ENCODE measurements around the gene MOSPD3.

Gene MOSPD3

DNA sequence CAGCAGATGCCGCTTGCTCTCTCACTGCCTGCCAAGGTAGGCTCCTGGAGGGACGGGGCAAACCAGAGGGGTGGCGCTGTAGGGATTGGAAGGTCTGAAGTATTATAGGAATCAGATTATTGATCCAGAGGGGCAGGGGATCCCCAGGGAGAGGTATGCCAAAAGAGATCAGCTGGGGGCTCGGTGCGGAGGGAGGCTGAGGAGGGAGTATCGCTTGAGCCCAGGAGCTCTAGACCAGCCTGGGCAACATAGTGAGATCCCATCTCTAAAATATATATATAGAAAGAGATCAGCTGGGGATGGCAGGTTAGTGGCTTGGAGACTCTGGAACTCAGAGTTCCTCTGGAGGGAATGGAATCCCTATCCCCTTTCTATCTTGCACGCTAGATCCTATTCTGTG is 17.2 kb upstream of the MOSPD3 start:
- DNase-seq (ENCODE audit: low read depth), result no peak

DNA sequence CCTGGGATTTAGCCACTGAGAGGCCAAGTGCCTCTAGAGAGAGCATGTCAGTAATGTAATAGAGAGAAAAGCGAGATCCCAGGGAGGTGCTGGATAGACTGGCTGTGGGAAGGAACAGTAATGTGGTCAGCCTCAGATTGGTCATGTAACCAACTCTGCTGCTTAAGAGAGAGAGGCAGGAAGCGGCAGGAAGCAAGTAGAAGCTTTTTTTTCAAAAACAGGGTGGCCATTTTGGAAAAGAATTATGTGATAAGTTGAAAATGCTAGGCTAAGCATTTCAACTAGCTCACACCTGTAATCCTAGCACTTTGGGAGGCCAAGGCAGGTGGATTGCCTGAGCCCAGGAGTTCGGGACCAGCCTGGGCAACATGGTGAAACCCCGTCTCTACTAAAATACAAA is 13.9 kb upstream of the MOSPD3 start:
- no peak for DNase-seq (ENCODE audit: low read depth)

DNA sequence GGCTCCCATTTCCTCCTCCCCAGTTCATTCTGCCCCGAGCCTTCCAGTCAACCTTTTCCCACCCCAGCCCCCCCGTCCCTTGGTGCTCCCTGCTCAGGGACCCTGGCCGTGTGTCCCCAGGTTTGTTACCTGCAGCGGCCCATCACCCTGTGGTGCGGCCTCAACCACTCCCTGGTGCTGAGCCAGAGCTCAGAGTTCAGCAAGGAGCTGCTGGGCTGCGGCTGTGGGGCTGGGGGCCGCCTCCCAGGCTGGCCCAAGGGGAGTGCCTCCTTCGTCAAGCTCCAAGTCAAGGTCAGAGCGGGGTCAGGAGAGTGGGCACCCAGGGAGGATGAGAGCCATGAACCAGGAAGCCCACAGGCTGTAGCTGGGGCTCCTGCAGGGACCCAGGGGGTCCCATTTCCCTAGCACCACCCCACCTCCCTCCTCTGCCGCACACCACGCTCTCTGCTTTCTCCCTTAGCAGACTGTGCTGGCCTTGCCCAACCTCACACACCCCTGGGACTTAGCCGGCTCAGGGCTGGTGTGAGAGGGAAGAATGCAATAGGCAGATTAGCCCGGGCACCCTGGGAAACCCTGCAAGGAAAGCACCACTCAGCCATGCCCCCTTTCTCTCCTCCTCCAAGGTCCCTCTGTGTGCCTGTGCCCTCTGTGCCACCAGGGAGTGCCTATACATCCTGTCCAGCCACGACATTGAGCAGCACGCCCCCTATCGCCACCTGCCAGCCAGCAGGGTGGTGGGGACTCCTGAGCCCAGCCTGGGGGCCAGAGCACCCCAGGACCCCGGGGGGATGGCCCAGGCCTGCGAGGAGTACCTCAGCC is 12.2 kb upstream of the MOSPD3 start:
- no peak for DNase-seq (ENCODE audit: low read depth)

DNA sequence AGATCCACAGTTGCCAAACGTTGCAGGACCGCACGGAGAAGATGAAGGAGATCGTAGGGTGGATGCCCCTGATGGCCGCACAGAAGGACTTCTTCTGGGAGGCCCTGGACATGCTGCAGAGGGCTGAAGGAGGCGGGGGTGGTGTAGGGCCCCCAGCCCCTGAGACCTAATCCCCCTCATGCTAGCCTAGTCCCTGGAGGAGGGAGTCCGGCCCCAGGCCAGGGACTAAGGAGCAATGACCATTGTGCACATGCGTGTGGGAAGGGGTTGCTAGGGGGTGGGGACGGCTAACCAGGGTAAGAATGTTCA is 11.7 kb upstream of the MOSPD3 start:
- no peak for DNase-seq (ENCODE audit: low read depth)

DNA sequence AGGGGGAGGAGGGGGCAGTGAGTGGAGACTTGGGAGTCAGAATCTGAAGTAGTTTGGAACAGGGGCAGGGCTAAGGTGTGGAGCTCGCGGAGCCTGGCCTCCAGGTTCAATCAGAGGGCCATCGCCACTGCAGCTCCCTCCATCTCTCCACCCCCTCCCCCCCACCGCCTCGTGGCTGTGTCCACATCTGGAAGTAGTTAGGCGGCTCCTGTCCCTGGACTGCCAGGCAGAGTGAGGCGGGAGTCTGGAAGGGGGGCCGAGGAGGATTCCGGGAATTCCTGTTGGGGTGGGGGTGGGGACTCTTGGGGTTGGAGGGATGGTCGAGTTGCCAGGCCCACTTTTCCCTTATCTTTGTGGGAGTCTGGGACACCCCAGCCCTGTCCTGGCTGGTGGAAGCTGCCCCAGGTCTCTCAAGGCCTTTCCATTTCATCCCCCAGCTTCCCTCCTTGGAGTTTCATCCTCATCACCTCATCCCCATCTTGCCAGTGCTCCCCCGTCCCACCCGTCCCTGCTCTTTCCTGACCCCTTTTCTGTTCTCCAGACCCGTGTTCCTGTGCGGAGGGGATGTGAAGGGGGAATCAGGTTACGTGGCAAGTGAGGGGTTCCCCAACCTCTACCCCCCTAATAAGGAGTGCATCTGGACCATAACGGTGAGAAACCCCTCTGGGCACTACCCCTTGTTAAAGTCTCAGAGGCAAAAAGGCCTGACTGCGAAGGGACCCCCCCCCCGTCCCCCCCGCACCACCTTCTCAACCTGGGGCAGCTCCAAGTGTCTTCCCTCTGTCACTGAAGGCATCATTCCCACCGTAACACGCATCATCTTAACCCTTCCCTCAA is 9.2 kb upstream of the MOSPD3 start:
- peak; percentile 58 for DNase-seq (ENCODE audit: low read depth)

DNA sequence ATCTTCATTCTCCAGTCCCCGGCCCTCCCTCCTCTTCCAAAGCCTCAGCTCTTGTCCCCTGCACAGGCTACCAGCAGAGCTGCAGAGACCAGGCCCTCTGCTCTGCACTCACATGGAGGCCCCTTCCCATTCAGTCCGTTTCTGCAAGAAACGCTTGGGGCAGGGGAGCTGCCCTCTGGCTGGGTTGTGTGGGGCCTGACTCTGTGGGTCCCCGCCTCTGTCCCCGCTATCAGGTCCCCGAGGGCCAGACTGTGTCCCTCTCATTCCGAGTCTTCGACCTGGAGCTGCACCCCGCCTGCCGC is 8.7 kb upstream of the MOSPD3 start:
- DNase-seq (ENCODE audit: low read depth), result no peak

DNA sequence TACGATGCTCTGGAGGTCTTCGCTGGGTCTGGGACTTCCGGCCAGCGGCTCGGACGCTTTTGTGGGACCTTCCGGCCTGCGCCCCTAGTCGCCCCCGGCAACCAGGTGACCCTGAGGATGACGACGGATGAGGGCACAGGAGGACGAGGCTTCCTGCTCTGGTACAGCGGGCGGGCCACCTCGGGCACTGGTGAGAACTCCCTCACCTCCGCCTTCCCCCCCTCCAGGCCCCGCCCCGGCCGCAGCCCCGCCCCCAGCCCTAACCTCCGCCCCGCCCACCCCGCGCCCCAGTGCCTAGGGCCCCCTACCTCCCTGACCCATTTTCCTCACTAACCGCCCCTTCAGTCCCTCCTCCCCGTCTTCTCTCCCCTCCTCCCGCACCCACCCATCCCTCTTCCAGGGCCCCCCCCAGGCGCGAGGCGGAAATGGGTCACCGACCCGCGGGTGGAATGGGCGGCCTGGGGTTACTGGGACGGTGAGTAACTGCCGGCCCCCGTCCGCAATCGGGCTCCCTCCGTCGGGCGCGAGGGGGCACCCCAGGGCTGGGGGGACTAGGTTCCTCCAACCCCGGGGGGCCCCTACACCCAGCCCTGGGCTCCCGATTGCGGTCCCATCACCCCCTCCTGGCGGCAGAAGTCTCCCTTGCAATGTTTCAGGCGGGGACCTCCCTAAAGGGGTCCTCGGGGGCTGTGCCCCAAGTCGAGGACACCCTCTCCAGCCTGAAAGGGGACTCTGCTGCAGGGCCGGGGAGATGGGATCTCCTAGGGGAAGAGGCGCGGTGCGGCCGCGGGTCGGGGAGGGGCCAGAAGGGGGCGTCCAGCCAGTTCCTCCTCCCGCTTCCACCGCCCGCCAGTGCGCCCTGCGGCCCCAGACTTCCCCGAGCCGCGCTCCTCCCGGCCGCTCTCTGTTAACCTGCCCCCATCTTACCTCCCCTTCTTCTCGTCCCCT is 8.0 kb upstream of the MOSPD3 start:
- peak; percentile 65 for DNase-seq (ENCODE audit: low read depth)

DNA sequence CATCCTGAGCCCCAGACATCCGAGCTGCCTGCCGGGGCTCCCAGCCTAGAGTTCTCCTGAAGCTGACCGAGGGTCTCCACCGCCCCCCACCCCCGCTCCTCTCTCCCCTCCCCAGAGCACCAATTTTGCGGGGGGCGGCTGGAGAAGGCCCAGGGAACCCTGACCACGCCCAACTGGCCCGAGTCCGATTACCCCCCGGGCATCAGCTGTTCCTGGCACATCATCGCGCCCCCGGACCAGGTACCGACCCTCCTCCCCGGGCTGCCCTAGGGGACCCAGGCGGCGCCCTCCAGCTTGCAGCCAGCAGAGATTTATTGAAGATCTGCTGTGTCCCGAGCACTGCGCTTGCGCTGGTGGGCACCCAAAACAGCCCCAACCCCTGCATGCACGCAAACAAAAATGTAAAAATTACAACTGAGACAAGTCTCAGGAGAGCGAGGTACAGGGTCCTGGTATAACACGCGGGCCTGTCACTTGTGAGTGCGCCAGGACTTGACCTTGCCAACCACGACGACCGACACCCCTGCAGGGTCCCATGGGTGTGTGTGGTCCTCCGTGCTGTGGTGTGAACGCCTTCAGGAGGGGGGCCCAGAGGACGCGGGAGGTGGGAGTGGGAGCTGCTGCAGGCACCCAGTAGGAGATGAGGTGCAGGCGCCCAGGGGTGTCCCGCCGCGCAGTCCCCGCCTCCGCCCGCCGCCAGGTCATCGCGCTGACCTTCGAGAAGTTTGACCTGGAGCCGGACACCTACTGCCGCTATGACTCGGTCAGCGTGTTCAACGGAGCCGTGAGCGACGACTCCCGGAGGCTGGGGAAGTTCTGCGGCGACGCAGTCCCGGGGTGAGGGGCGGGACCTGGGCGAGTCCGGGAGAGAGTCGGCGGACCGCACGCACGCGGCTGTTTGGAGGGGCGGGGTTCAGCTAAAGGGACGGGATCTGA is 7.1 kb upstream of the MOSPD3 start:
- DNase-seq (ENCODE audit: low read depth), result no peak

DNA sequence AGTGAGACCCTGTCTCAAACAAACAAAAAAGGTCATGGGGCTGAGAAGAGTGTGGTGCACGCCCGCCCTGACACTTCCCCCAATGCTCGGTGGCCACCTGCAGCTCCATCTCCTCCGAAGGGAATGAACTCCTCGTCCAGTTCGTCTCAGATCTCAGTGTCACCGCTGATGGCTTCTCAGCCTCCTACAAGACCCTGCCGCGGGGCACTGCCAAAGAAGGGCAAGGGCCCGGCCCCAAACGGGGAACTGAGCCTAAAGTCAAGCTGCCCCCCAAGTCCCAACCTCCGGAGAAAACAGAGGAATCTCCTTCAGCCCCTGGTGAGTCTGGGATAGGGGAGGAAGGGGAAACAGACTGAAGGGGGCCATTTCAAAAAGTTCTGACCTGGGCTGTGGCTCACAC is 6.0 kb upstream of the MOSPD3 start:
- no peak for DNase-seq (ENCODE audit: low read depth)

DNA sequence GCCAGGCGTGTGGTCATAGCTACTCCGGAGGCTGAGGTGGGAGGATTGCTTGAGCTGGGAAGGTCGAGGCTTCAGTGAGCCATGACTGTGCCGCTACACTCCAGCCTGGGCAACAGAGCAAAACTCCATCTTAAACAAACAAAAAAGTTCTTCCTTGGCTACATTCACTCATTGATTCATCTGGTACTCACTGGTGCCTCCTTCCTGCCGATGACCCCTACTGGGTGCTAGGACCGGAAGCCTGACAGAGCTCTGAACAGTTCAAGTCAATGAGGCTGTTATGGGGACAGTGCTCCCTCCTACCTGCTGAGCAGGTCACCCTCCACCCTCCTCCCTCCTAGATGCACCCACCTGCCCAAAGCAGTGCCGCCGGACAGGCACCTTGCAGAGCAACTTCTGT is 5.2 kb upstream of the MOSPD3 start:
- DNase-seq (ENCODE audit: low read depth), result no peak

DNA sequence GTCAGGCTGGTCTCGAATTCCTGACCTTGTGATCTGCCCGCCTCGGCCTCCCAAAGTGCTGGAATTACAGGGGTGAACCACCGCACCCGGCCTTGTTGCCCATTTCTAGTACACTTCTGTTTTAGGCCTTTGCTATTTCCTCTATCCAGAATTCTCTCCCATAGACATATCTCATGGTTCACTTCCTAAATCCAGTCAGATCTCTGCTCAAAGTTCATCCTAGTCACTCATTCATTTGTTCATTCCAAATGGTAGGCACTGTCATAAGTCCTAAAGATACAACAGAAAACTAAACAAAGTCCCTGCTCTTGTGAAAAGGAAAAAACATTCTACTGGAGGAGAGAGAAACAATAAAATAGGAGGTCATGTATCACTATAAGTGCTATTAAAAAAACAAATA is 2.4 kb upstream of the MOSPD3 start:
- no peak for DNase-seq (ENCODE audit: low read depth)

DNA sequence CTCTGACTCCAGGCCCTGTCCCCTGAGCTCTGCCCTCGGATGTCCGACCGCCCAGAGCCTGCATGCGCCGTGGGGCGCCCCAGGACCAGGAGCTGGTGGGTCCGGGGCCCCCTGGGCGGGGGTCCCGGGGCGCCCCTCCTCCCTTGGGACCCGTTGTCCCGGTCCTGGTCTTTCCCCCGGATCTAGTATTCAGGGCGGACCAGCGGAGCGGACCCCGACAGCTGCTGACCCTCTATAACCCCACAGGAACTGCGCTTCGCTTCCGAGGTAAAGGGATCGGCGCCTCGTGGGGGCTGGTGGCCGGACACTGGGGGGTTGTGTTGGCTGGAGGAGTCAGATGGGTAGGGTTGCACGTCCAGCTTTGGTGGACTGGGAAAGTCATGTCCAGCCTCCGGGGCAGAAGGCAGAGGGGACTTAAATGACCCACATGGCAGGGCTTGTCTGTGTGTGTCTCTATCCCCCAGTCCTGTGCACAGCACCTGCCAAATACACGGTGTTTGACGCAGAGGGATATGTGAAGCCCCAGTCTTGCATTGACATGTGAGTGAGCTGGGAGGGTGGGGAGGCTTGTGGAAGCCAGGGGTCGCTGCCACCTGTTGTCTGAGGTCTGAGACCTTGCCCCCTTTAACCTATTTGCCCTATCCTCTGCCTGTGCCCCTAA is 520 bp downstream of the MOSPD3 start:
- no peak for DNase-seq (ENCODE audit: low read depth)

DNA sequence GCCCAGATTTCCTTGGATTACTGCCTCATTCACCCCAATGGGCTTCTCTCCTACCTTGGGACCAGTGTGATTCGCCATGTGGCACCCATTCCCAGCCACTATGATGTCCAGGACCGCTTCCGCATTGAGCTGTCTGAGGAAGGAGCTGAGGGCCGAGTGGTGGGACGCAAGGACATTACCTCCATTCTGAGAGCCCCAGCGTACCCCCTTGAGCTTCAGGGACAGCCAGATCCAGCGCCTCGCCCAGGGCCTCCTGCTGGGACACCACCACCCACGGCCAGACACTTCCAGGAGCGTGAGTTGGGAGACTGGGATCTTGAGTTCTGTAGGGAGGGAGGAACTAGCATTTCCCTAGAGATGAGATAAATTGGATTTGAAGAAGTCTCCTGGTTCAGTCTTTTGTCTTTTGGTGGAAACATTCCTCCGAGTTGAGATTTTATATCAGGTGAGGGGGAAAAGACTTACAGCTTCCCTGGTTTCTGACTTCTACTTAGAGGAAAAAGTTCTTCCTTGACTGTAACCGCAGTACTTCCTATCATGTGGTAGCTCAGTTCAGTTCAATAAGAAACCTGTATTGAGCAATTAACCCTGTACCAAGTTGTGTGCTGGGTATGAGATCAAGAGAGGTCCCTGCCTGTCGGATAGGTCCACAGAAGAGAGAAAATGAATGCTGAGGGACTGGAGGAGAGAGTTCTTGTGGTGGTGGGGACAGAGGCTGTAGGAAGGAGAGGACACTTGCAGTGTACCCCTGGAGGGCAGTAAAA is 1.3 kb downstream of the MOSPD3 start:
- no peak for DNase-seq (ENCODE audit: low read depth)

DNA sequence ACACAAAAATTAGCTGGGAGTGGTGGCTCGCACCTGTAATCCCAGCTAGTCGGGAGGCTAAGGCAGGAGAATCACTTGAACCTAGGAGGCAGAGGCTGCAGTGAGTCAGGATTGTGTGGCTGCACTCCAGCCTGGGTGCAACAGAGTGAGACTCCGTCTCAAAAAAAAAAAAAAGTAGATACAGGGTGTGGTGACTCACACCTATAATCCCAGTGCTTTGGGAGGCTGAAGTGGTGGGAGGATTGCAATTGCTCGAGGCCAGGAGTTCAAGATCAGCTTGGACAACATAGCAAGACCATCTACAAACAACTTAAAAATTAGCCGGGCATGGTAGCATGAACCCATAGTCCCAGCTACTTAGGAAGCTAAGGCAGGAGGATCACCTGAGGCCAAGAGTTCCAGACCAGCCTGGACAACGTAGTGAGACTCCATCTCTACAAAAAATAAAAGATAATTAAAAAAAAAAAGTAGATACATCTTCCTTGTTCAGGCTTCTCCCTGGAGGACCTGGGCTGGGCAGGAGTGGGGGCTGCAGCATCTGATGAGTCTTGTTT is 2.0 kb downstream of the MOSPD3 start:
- no peak for DNase-seq (ENCODE audit: low read depth)

DNA sequence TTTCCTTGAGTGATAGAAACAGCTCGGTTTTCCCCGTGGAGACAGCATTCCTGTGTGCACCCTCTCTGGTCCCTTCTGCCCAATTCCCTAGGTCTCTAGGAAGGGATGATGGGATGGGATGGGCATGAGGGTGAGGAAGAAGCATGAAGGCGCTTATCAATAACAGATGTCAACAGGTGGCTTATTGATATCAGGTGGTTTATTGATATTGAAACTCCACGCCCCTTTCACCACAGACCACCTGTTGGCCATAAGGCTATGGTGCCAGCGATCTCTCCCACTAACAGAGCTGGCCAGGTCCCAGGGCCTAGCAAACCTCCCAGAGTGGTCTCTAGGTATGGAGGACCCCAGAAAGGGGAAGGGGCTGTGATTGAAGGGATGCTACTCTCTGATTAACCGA is 7.9 kb downstream of the MOSPD3 start:
- DNase-seq (ENCODE audit: low read depth), result no peak

DNA sequence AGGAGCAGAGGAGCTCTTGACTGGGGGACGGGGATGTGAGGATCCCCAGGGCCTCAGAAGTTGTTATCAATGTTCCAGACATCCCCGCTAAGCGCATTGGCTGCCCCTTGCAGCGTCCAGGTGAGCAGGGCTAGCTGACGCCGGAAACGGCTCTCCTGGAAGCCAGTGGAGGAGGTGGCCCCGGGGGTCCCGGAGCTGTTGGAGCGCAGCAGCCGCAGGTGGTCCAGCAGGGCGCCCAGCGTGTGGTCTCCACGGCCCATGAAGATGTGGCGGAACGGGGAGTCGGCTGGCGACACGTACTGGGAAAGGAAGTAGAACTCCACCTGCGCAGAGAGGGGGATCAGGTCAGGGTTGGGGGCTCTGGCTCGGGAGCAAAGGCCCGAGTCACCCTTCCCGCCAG is 8.5 kb downstream of the MOSPD3 start:
- no peak for DNase-seq (ENCODE audit: low read depth)

DNA sequence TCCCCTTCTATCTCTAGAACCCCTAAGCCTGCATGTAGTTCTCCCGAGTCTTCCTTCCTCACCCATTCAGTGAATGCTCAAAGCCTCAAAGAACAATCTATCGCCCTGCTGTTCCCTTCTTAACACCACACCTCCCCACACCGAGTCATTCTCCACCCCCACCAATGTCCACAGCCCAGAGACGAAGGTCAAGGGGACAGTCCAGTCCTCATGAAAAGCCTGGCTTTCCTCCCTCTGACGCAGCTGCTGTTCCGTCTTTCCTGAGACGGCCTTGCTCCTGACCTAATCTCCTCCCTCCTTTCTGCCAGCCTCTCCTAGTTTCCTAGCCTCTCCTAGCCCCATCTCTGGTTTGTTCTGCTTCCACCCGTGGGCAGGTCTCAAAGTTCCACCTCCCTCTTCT is 9.2 kb downstream of the MOSPD3 start:
- DNase-seq (ENCODE audit: low read depth), result no peak

DNA sequence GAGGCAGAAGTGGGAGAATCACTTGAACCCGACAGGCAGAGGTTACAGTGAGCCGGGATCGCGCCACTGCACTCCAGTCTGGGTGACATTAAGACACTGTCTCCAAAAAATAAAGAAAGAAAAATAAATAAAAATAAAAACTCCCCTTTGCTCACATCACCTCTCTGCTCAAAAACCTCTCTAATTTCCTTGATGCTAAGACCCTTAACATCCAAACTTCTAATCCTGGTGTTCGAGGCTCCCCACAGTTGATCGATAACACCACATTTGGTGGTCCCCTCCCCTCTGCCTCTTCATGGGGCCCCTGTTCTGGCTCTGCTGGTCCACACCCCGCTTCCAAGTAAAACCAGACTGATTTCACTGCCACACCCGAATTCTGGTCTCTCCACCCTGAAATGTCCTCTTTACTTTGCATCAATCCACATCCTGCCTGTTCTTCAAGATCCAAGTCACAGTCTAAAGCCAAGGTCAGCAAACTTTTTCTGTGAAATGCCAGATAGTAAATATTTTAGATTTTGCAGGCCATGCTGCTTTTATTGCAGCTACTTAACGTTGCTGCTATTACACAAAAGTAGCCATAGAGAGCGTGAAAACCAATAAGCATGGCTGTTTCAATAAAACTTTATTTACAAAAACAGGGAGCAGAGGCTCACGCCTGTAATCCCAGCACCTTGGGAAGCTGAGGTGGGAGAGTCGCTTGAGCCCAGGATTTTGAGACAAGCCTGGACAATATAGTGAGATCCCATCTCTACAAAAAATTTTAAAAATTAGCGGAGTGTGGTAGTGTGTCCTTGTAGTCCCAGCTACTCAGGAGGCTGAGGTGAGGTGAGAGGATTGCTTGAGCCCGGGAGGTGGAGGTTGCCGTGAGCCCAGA is 11.8 kb downstream of the MOSPD3 start:
- DNase-seq (ENCODE audit: low read depth), result no peak

DNA sequence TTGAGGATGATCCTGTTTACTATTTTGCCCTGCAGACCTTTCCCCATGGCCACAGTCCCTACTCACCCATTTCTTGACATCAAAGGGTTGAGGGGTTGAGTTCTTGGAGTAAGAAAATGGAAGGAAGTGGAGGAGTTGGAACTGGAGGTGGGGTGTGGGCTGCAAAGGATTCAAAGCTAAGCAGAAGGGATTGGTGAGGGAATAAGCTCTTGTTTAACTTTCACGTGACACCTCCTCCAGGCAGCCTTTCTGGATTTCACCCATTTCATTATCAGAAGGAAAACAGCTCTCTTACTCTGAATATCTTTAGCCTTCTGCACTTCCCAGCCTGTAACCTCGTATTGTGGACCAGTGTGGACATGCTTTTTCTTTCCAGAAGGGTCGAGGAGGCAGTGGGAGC is 13.7 kb downstream of the MOSPD3 start:
- no peak for DNase-seq (ENCODE audit: low read depth)

All from iris pigment epithelial cell (primary cell).